Measurements from ENCODE around the gene COLEC12.

COLEC12 gene

DNA sequence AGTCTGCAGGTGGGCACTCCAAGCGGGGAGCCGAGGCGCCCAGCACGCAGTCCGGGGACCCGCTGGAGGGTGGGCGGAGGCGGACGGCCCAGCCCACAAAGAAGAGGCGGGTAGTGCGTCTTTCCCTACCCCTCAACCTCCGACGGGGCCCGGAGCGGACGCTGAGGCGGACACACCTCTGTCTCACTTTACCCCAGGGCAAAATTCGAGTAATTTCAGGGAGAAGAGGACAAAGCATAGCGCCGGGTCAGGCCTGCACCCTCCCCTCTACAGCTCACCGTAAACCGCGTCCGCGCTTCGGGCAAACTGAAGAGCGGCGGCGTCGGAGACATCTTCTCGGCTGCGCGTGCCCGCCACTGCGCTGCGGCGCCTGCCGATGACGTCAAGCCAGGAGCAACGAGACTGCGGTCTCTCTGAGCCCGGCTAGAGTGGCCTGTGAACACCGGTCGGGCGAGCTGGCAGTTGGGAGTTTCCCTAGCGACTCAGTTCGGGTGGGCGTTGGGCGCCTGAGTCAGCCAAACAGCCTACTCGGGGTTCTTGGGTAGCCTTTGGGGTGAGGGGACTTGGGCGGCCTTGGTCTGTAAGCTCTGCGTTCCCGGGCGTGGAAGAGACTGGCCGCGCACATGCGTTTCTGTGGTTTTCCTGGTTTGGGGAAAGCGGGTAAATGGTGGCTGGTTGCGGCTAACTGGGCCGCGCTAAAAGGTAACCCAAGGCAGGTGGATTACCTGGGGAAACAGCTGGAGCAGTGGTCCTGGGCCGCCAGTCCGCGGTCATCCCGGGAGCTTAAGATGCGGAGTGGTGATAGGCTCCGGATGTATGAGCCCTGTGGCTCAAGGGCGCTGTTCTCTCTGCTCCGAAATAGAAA is 232.6 kb downstream of the COLEC12 start, which contains the start of gene THOC1:
Gene THOC1 (minus strand): TSS at position 360 of the 865 bp plus-strand sequence. CDS start 28 bp downstream, at position 332.
- peak; percentile 93 for DNase-seq

DNA sequence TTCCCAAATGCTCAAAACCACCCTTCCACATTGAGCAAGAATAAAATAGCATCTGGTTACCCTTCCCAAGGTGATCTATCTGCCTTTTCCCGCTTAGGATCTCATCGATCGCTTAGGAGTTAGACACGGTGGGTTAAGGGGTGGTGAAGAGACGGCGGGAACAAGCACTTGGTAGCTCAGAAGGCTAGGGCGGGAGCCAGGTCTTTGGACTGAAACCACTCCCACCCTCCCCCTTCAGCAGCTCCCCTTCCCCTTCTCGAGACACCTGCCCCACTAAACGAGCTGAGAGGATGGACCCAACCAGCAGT is 233.2 kb downstream of the COLEC12 start:
- no peak for DNase-seq

Data from CD4-positive, alpha-beta T cell treated with Interleukin-17A for 4 hours (primary cell).